Measurements from ENCODE around the gene CIRBP.

CIRBP gene

DNA sequence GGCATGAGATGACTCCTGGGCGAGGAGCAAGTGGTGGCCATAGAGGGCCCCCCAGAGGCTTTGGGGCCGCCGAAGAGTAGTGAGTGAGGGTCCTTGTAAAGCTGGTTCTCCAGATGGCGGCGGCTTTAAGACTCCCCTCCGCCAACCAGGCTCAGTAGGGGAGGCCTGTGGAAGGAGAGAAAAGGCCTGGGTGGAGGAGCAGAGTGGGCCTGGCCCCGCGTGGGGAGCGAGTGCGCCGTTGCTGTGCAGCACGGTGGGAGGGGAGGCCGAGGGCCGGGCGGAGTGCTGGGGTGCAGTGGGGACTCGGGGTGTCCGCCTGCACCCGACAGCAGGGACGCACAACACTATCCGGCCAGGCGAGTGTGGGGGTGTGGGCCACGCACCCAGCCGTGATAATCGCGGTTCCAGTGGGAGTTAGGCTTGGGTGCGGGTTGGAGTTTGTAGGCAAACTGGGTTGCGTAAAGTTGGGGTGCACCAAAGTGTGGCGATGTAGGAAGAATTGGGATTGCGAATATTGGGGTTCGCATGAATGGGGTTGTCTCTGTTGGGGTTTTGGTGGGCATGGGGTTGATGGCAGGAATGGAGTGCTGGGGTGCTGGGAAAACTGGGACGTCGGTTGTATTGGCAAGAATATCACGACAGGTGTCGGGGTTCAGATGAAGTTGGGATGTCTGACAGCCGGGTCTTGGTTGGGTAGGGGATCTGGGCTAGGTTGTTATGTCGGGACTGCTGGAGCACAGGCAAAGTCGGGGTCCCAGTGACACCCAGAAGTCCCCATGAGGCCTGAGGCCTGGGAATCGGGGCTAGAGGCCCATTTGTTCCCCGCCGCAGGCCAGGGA, 687 bp upstream of the CIRBP start:
- DNase-seq (ENCODE audit: low spot score): no peak

DNA sequence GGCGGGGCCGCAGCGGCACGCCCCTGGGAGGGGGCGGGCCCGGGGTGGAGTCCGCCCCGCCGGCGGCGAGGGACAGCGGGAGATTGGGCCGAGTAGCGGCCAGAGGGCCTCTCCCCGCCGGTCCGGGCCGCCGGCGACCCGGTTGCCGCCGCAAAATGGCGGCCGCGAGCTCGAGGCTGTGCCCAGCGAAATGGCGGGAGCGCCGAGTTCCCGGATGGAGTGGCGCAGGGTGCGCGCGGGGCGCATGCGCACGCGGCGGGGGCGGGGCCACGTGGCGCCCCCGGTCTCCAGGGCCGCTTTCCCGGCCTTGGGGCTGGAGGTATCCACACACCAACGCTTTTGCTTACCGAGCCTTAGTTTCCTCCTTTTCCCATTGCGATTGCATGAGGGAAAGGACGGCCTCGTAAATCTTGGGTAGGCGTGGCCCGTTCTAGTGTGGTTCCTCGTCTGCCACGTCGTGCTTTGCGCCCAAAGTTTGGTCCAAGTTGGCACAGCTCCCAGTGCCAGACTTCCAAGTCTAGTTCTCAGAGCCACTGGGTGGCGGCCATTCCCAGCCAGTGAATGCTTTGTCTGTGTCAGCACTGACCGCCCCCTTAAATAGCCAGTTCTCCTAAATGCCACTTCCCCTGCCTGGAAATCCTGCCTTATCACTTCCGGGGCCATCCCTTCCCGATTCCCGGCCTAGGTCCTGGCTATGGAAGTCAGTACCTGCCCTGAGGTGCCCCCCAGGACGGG, 513 bp downstream of the CIRBP start:
- no peak for DNase-seq (ENCODE audit: low spot score)

- no peak for DNase-seq (ENCODE audit: low spot score)
Measured at GRCh38 chr19:1270213-1270853, 1.2 kb downstream of the CIRBP start.

DNA sequence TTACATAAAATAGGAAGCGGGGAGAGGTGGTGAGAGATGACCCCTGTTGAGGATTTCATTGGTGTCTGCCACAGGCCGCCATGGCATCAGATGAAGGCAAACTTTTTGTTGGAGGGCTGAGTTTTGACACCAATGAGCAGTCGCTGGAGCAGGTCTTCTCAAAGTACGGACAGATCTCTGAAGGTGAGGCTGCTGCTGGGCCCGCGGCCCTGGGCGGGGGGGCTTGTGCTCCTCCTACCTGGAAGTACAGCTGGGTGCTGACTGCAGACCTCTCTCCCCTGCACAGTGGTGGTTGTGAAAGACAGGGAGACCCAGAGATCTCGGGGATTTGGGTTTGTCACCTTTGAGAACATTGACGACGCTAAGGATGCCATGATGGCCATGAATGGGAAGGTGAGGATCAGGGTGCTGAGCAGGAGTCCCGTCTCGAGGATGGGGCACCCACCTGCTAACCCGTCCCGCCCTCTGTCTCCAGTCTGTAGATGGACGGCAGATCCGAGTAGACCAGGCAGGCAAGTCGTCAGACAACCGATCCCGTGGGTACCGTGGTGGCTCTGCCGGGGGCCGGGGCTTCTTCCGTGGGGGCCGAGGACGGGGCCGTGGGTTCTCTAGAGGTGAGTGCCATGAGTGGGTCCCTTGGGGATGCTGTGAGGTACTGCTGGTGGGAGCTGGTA, 1.9 kb downstream of the CIRBP start:
- DNase-seq (ENCODE audit: low spot score): no peak

GRCh38 chr19:1271528-1272422, 2.6 kb downstream of the CIRBP start:
- no peak for DNase-seq (ENCODE audit: low spot score)

DNA sequence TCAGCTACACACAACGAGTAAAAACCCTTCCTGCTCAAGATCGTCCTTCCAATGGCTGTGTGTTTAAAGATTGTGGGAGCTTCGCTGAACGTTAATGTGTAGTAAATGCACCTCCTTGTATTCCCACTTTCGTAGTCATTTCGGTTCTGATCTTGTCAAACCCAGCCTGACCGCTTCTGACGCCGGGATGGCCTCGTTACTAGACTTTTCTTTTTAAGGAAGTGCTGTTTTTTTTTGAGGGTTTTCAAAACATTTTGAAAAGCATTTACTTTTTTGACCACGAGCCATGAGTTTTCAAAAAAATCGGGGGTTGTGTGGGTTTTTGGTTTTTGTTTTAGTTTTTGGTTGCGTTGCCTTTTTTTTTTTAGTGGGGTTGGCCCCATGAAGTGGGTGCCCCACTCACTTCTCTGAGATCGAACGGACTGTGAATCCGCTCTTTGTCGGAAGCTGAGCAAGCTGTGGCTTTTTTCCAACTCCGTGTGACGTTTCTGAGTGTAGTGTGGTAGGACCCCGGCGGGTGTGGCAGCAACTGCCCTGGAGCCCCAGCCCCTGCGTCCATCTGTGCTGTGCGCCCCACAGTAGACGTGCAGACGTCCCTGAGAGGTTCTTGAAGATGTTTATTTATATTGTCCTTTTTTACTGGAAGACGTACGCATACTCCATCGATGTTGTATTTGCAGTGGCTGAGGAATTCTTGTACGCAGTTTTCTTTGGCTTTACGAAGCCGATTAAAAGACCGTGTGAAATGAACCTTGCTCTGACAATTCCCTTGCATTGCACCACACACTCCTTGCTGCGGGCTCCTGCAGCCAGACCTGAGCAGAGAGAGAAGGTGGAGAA, 3.5 kb downstream of the CIRBP start:
- no peak for DNase-seq (ENCODE audit: low spot score)

- no peak for DNase-seq (ENCODE audit: low spot score)
Measured at GRCh38 chr19:1273263-1274041, 4.3 kb downstream of the CIRBP start.

DNA sequence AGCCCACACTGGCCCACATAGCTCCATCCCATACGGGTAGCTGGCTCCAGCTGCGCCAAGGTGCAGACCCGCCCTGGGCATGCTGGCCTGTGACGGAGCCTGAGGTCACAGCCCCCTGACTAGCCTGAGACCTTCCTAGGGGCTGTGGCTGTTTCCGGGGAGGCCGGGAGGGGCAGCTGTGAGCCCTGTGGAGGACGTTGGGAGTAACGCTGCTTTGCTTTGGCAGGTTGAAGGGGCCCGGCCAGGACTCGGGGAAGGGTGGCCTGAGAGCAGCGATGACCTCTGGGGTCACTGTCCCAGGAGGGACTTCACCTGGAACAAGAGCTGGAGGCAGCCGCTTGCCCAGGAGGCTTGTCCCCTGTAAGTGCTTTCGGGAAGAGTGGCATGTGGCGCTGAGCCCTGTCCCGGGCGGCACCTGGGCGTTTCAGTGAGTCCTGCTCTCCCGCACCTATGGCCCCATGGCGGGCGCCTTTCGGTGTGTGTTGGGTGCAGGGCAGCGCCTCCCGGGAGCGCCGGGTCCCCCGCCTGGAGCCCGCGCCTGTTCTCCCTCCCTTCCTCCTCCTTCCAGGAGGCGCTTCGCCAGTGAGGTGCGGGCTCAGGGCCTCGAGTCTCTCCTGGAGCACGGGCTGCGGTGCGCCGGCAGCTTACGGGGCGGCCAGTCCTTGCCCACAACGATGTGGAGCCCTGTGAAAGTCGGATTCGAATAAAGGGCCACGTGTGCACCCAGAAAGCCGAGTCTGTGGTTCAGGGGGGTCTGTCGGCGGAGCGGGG, 5.1 kb downstream of the CIRBP start:
- no peak for DNase-seq (ENCODE audit: low spot score)

DNA sequence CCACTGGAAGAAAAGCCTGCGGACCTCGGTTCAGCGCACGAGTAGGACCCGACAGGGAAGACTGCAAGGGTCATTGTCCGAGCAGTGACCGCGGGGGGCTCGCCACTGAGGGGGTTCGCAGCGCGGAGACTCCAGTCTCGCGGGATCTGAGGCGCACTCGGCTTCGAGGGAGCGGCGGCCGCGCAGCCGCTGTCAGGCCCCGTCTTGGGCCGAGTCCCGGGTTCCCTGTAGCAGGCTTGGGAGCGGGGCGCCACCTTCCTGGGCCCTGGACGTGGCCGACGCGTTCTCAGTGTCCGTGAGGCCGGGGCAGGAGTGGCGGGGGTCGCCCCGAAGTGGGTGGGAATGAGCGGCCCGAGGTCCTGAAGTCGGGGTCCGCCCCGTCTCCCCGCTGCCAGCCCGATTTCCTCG, 5.7 kb downstream of the CIRBP start:
- no peak for DNase-seq (ENCODE audit: low spot score)

GRCh38 chr19:1275260-1275975, 6.3 kb downstream of the CIRBP start, which contains the start of gene FAM174C:
Gene FAM174C, plus strand, starts transcription at chr19:1275530. Its CDS starts 20 bp downstream, at chr19:1275550.
- DNase-seq (ENCODE audit: low spot score): peak; percentile 90

DNA sequence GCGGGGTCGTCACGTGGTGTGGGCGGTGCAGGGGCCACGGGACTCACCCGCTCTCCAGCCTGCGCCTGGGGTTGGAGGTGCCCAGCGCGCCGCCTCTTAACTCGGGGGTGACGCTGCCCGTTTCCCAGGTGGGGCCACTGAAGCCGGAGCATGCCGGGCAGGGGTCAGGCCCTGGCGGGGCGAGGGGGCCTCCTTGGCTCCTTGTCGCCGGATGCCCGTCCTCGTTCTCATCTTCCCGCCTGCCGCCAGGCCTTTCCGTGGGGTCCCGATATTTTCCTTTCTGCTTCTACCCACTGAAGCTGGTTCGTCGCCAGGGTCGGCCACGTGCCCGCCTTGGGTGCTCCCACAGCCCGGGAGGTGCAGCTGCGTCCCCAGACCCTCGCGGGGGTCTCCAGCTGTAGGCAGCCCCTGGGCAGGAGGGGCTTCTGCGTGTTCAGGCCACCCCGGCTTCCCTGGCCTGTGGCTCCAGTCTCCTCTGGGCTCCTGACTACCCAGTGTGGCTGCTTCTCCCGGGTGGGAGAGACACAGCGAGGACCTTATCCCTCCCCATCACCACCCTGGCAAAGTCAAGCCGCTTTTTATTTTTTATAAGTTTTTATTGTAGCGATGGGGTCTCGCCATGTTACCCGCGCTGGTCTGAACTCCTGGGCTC, 7.0 kb downstream of the CIRBP start:
- DNase-seq (ENCODE audit: low spot score): no peak

DNA sequence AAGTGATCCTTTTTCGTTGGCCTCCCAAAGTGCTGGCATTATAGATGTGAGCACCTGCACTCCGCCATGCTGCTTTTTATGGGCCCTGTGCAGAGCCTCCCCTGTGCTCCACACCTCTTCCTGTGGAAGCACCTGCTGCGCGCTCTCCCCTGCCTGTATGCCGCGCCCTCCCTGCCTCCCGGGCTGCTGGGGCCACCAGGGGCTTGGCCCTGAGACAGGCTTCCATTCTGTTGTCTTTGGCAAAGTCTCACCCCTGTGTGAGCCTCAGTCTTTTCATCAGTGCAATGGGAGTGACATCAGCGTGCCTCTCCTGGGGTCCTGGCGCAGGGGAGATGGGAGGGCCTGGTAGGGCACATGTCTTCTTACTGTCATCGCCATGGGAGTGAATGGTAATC, 7.5 kb downstream of the CIRBP start:
- DNase-seq (ENCODE audit: low spot score): no peak

- DNase-seq (ENCODE audit: low spot score): no peak
Measured at GRCh38 chr19:1277061-1277460, 7.9 kb downstream of the CIRBP start.

- DNase-seq (ENCODE audit: low spot score): no peak
Measured at GRCh38 chr19:1278074-1278473, 8.9 kb downstream of the CIRBP start.

DNA sequence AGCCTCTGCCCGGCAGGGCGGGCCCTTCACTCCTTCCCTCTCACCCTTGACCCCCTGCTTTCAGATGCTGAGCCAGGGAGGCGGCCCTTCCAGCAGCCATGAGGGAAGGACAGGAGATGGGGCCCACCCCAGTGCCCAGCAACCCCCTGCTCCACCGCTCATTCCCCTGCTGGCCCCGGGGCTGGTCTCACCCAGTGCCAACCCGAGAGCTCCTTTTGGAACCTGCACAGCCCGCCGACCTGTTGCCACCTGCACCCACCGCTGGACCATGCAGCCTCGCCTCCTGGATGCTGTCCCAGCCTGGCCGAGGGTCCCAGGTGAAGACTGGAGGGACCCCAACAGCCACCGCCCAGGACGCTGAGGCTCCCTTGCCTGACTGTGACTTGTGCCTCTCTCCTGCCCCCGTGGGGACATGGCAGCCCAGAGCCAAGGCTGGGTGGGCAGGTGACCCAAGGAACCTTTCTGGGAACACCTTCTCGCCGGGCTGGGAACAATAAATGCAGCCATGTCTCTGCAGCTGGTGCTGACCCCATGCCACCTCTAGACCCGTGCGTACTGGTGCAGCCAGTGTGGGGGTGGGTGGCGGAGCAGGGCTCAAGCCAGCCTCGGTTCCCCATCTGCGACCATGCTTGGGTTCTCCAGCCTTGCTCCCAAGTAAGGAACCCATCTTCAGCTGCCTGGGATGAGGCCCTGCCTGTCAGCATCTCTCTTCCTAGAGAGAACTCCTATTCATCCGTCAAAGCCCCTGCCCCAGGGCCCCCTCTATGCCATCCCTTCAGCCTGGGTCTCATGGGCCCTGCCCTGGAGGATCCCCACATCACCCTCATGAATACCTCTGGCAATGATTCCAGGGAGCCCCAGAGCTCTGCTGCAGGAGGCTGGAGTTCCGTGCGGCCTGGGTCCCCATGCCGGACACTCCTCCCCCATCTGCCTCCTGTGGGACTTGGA, 9.9 kb downstream of the CIRBP start:
- no peak for DNase-seq (ENCODE audit: low spot score)

DNA sequence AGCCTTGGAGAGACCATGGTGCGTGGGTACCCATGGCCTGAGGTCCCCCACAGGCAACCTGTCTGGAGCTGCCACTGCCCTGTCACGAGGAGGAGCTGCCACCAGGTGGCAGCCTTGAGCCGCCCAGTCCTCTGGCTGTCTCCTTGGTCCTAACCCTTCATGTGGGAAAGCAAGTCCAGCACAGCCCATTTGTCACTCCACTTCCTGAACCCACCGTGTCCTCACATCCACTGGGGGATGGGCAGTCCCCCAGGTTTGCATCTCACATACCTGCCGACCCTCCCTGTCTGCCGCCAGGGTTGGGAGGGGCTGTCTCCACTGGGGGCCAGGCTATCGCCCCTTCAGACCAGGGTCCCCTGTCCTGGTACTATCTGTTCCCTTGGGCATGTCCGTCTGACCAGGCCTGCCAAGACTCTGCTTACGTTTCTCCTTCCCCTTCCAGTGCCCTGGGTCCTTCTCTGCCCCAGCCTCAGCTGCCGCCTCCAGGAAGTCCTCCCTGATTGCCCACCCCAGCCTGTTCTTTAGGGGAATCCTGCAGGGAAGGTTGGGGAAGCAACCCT, 10.7 kb downstream of the CIRBP start:
- DNase-seq (ENCODE audit: low spot score): peak; percentile 84
